OCI-LY1 (cell line): ENCODE results near the gene MYMK.

Experiments
- H2AFZ ChIP-seq: fragments of 200-600 bp; sonication (generic), shearing (Covaris generic); 2 replicates; pipeline ENCODE4 v1.6.0; 2014; ENCODE audit warnings: antibody characterized with exemption, mild to moderate bottlenecking, low read length
- H3F3A ChIP-seq: fragments of 200-600 bp; sonication (generic), shearing (Covaris generic); 2 replicates; pipeline ENCODE4 v1.6.0; 2014; ENCODE audit warnings: mild to moderate bottlenecking, antibody characterized with exemption, low read length, moderate library complexity; ENCODE audit not compliant: insufficient read depth
- H3K27ac ChIP-seq: fragments of 200-600 bp; sonication (generic); 2 replicates; pipeline ENCODE4 v1.5.1; 2014; ENCODE audit warnings: low read length, mixed run types, mild to moderate bottlenecking, low read depth; ENCODE audit not compliant: poor library complexity, severe bottlenecking
- H3K27me3 ChIP-seq: fragments of 200-600 bp; sonication (generic); 2 replicates; pipeline ENCODE4 v1.6.0; 2014; ENCODE audit warnings: antibody characterized with exemption, mild to moderate bottlenecking, low read length, moderate library complexity; ENCODE audit not compliant: insufficient read depth
- H3K36me3 ChIP-seq: fragments of 200-600 bp; sonication (generic); 2 replicates; pipeline ENCODE4 v1.6.1; 2014; ENCODE audit warnings: mild to moderate bottlenecking, antibody characterized with exemption, low read length, moderate library complexity, mixed read lengths; ENCODE audit not compliant: insufficient read depth
- H3K4me1 ChIP-seq: fragments of 200-600 bp; sonication (generic); 2 replicates; pipeline ENCODE4 v1.5.1; 2014; ENCODE audit warnings: mild to moderate bottlenecking, low read length, moderate library complexity; ENCODE audit not compliant: insufficient read depth, severe bottlenecking
- H3K4me2 ChIP-seq: fragments of 200-600 bp; sonication (generic), shearing (Covaris generic); 2 replicates; pipeline ENCODE4 v1.6.1; 2014; ENCODE audit warnings: low read length
- H3K4me3 ChIP-seq: fragments of 200-600 bp; sonication (generic); 2 replicates; pipeline ENCODE4 v1.5.1; 2014; ENCODE audit warnings: low read length, low read depth, mild to moderate bottlenecking, mixed read lengths; ENCODE audit not compliant: poor library complexity, severe bottlenecking
- H3K79me2 ChIP-seq: fragments of 200-600 bp; shearing (Covaris generic); 2 replicates; pipeline ENCODE4 v1.6.1; 2016; ENCODE audit warnings: mixed run types, low read length, mixed read lengths; ENCODE audit not compliant: insufficient read depth
- H3K9ac ChIP-seq: fragments of 200-600 bp; sonication (generic), shearing (Covaris generic); 2 replicates; pipeline ENCODE4 v1.6.1; 2014; ENCODE audit warnings: mild to moderate bottlenecking, low read length, mixed read lengths
- H3K9me2 ChIP-seq: fragments of 200-600 bp; sonication (generic), shearing (Covaris generic); 2 replicates; pipeline ENCODE4 v1.6.1; 2014; ENCODE audit warnings: low read depth, mild to moderate bottlenecking, low read length, mixed read lengths
- H3K9me3 ChIP-seq: fragments of 200-600 bp; shearing (Covaris generic); 2 replicates; pipeline ENCODE4 v1.6.1; 2014; ENCODE audit warnings: low read length, mixed read lengths
- H4K20me1 ChIP-seq: fragments of 200-600 bp; sonication (generic), shearing (Covaris generic); 2 replicates; pipeline ENCODE4 v1.6.0; 2016; ENCODE audit warnings: mild to moderate bottlenecking, low read length; ENCODE audit not compliant: insufficient read depth
- CTCF ChIP-seq: fragments of 200-600 bp; sonication (generic), shearing (Covaris generic); IDR thresholded peaks from 2 replicates; pipeline ENCODE4 v1.5.1; 2017; ENCODE audit warnings: mild to moderate bottlenecking, antibody characterized with exemption, low read length, moderate library complexity, mixed read lengths
- EZH2 ChIP-seq: fragments of 200-600 bp; sonication (generic), shearing (Covaris generic); IDR thresholded peaks from 2 replicates; pipeline ENCODE4 v1.8.0; 2017; ENCODE audit warnings: borderline replicate concordance, mixed run types, mild to moderate bottlenecking, antibody characterized with exemption, low read length, moderate library complexity, mixed read lengths

MYMK gene

GRCh38 chr9:133517711-133518110 lies 7.0 kb downstream of the MYMK start:
- Histone ChIP-seq H3K9me2 (no peaks in the 10 kb centered on the region), H3K9ac (no peak overlapping the region), H2AFZ (no peak overlapping the region), H4K20me1 (no peaks in the 10 kb centered on the region), H3K9me3 (no peaks in the 10 kb centered on the region), H3F3A (no peaks in the 10 kb centered on the region), H3K79me2 (no peaks in the 10 kb centered on the region), H3K4me3 (no peak overlapping the region), H3K36me3 (no peaks in the 10 kb centered on the region), H3K4me1 (no peaks in the 10 kb centered on the region), H3K27me3 (peaks cover 15% of the 10 kb centered on the region; the same call in 1 of the 2 replicates), H3K4me2 (no peak overlapping the region), H3K27ac (no peak overlapping the region)
- TF ChIP-seq EZH2 (no peak), CTCF (no peak)

- no peaks in the 10 kb centered on the region for H3K9me2 ChIP-seq
- H3K79me2 ChIP-seq = no peaks in the 10 kb centered on the region
- H3K4me1 ChIP-seq = no peaks in the 10 kb centered on the region
- TF ChIP-seq CTCF = no peak
- TF ChIP-seq EZH2 = no peak
- H4K20me1 ChIP-seq = no peaks in the 10 kb centered on the region
- H3K27ac ChIP-seq = no peak overlapping the region
- H3K4me2 ChIP-seq = no peak overlapping the region
- H3K4me3 ChIP-seq = no peak overlapping the region
- no peak overlapping the region for H2AFZ ChIP-seq
- no peaks in the 10 kb centered on the region for H3K36me3 ChIP-seq
- H3F3A ChIP-seq = no peaks in the 10 kb centered on the region
- H3K27me3 ChIP-seq = peaks cover 15% of the 10 kb centered on the region; the same call in 1 of the 2 replicates
- H3K9me3 ChIP-seq = no peaks in the 10 kb centered on the region
- H3K9ac ChIP-seq = no peak overlapping the region
Measured at GRCh38 chr9:133516961-133517350, 7.8 kb downstream of the MYMK start.

- Histone ChIP-seq H4K20me1 (no peaks in the 10 kb centered on the region), H3K4me2 (no peak overlapping the region), H3K27ac (no peak overlapping the region), H3K9me2 (no peaks in the 10 kb centered on the region), H3K36me3 (no peaks in the 10 kb centered on the region), H3K4me3 (no peak overlapping the region), H3K9me3 (no peaks in the 10 kb centered on the region), H3K27me3 (peaks cover 10% of the 10 kb centered on the region; the same call in 1 of the 2 replicates), H2AFZ (no peak overlapping the region), H3F3A (no peaks in the 10 kb centered on the region), H3K79me2 (no peaks in the 10 kb centered on the region), H3K9ac (no peak overlapping the region), H3K4me1 (no peaks in the 10 kb centered on the region)
- TF ChIP-seq CTCF = no peak
- no peak for TF ChIP-seq EZH2
Measured at GRCh38 chr9:133516256-133516960, 8.4 kb downstream of the MYMK start.
